ENCODE measurements around the gene RTEL1.

DNA sequence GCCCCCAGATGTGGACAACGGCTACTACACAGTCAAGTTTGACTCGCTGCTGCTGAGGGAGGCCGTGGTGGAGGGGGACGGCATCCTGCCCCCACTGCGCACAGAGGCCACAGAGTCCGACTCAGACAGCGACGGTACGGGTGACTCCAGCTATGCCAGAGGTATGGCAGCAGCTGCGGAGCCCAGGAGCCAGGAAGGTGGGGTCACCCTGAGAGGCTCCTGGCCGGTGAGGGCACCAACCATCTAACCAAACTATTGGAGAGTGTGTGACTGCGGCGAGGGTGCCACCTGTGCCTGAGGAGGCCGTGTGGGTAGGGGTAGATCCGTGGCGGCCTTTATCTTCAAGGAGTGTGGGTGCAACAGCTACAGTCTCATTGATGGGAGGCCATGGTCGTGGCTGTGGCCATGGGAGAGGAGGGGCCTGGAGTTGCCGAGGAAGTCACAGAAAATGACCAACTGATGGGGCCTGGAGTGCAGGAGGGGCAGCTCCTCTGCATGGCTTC lies 75.5 kb downstream of the RTEL1 start:
- TF ChIP-seq POLR2A (IDR thresholded peaks at IDR 0.05) = no peak
- TF ChIP-seq POLR2AphosphoS5 (IDR thresholded peaks at IDR 0.05) = no peak
